MCF 10A (cell line): ENCODE data around the gene NCOR1. TPM values are rescaled to one million over a fixed set of nuclear protein-coding genes. Genes with fewer than 3 reads are reported as not detected.
"Not testable (repeated sequence)": the region's sequence is repeated elsewhere in the genome, so short reads cannot be mapped to it uniquely, and the experiment has no call there.

Experiments
- BruUV-seq: library from RNA; stranded (reverse); fragments of 400-500 nt; replicated peaks from 2 replicates; lab custom pipeline; 2021; lab: Mats Ljungman, UMichigan
- CTCF ChIA-PET: fragments of 300-600 bp; sonication (Branson Sonifier 250); formaldehyde crosslinking; extraction: SDS; loops from one replicate; lab custom pipeline; 2021; ENCODE audit warnings: antibody characterized with exemption, inconsistent platforms; lab: Yijun Ruan, JAX
- POLR2A ChIA-PET: fragments of 300-600, 350-650 bp; sonication (Branson Sonifier 250); formaldehyde crosslinking; extraction: SDS; loops from one replicate; lab custom pipeline; 2020; ENCODE audit warnings: antibody characterized with exemption, inconsistent platforms; lab: Yijun Ruan, JAX
- DNase-seq: peaks from one replicate; pipeline ENCODE4 v3.0.0-alpha.2; 2018; ENCODE audit not compliant: unreplicated experiment
- H3K27ac Mint-ChIP-seq: one replicate; pipeline ENCODE4 v1.8.0; 2022; ENCODE audit warnings: mild to moderate bottlenecking, low read depth, mixed read lengths; ENCODE audit not compliant: unreplicated experiment
- H3K27me3 Mint-ChIP-seq: one replicate; pipeline ENCODE4 v1.8.0; 2022; ENCODE audit warnings: mixed read lengths; ENCODE audit not compliant: insufficient read depth, unreplicated experiment
- H3K36me3 Mint-ChIP-seq: one replicate; pipeline ENCODE4 v1.8.0; 2022; ENCODE audit warnings: mild to moderate bottlenecking, moderate library complexity, mixed read lengths; ENCODE audit not compliant: insufficient read depth, unreplicated experiment
- H3K4me1 Mint-ChIP-seq: one replicate; pipeline ENCODE4 v1.8.0; 2022; ENCODE audit warnings: mixed read lengths; ENCODE audit not compliant: insufficient read depth, unreplicated experiment
- H3K4me3 Mint-ChIP-seq: one replicate; pipeline ENCODE4 v1.8.0; 2022; ENCODE audit warnings: mild to moderate bottlenecking, moderate library complexity, mixed read lengths; ENCODE audit not compliant: unreplicated experiment
- H3K9me3 Mint-ChIP-seq: one replicate; pipeline ENCODE4 v1.8.0; 2022; ENCODE audit warnings: mixed read lengths; ENCODE audit not compliant: unreplicated experiment
- intact Hi-C: fragments of 100-400 bp; cut with micrococcal nuclease; formaldehyde crosslinking; loops from 2 replicates; pipeline ENCODE4 v1.14.1; 2022
- total RNA-seq: library from RNA; stranded (reverse); gene quantifications from 2 replicates; pipeline ENCODE4 v1.2.3, GENCODE V29; 2022
- TF ChIP-seq, protein P1 (sequence below): fragments of 200-600 bp; IDR thresholded peaks from one replicate; pipeline ENCODE4 v1.8.0; 2022; ENCODE audit warnings: antibody characterized with exemption, mild to moderate bottlenecking; ENCODE audit not compliant: unreplicated experiment

NCOR1 gene
- total RNA-seq, 1 experiment from 2014 or later, result 138 TPM

DNA sequence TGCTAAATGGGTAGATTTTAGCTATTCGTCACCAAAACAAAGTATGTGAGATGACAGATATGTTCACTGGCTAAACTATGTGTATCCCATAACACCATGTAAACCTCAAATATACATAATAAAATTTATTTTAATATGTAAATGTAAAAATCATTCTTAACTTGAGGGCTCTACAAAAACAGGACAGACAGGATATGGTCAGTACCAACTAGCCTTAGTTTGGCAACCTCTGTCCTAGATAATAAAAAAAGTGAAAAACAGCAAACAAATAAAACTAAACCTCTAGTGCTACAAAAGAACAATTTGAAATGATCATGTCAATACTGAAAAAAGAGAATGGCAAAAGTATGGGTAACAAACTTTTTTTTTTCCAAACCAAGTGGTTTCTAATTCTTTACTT, 33.8 kb downstream of the NCOR1 start:
- Mint-ChIP-seq H3K27ac (no peak overlapping the region), H3K4me3 (no peak overlapping the region), H3K9me3 (no peaks in the 10 kb centered on the region), H3K27me3 (no peaks in the 10 kb centered on the region), H3K36me3 (peaks cover 43% of the 10 kb centered on the region), H3K4me1 (no peaks in the 10 kb centered on the region)
- intact Hi-C loops, result no loop called here
- TF ChIP-seq, protein P1, sequence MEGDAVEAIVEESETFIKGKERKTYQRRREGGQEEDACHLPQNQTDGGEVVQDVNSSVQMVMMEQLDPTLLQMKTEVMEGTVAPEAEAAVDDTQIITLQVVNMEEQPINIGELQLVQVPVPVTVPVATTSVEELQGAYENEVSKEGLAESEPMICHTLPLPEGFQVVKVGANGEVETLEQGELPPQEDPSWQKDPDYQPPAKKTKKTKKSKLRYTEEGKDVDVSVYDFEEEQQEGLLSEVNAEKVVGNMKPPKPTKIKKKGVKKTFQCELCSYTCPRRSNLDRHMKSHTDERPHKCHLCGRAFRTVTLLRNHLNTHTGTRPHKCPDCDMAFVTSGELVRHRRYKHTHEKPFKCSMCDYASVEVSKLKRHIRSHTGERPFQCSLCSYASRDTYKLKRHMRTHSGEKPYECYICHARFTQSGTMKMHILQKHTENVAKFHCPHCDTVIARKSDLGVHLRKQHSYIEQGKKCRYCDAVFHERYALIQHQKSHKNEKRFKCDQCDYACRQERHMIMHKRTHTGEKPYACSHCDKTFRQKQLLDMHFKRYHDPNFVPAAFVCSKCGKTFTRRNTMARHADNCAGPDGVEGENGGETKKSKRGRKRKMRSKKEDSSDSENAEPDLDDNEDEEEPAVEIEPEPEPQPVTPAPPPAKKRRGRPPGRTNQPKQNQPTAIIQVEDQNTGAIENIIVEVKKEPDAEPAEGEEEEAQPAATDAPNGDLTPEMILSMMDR, result no peak
- no TSS peak for BruUV-seq
- DNase-seq, result no peak
- ChIA-PET CTCF (no interaction called here), POLR2A (interaction anchor here (0.8 kb wide), 1 partner anchor 171 kb away, joined by 3 read pairs; no protein-coding TSS in a partner anchor)

DNA sequence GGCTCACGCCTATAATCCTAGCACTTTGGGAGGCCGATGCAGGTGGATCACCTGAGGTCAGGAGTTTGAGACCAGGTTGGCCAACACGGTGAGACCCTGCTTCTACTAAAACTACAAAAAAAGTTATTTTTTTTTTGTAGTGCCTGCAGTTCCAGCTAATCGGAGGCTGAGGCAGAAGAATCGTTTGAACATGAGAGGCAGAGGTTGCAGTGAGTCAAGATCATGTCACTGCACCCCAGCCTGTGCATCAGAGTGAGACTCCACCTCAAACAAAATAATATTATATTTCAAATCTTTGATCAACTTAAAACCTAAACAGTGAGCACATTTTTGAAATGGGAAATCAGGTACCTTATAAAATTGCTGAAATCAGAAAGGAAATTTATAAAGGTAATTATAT, 36.5 kb downstream of the NCOR1 start:
- no peaks in the 10 kb centered on the region for H3K4me1 Mint-ChIP-seq
- H3K27ac Mint-ChIP-seq, result no peak overlapping the region
- no peak overlapping the region for H3K4me3 Mint-ChIP-seq
- DNase-seq, result no peak
- ChIA-PET POLR2A (no interaction called here), CTCF (no interaction called here)
- intact Hi-C loops, result no loop called here
- no peaks in the 10 kb centered on the region for H3K27me3 Mint-ChIP-seq
- H3K9me3 Mint-ChIP-seq, result no peaks in the 10 kb centered on the region
- TF ChIP-seq, protein P1, result no peak
- peaks cover 31% of the 10 kb centered on the region for H3K36me3 Mint-ChIP-seq
- no TSS peak for BruUV-seq

DNA sequence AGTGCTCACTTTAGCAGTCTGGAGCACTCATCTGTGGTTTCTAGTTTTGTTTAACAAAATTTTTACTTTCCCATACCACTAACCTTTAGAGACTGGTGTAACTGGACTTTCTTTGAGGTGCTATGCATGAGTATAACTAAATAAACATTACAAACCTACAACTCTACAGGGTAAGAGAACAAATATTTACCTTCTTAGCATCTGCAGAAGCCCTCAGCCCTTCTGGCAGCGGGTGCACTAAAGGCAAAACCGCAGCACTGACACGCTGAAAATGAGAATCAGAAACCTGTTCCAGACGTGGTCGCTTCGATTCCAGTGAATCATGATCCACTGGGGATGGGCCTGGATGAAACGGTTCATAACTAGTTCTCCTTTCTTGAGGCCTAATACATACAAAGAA, 43.7 kb downstream of the NCOR1 start:
- no peak for DNase-seq
- Mint-ChIP-seq H3K9me3 (no peaks in the 10 kb centered on the region), H3K27me3 (no peaks in the 10 kb centered on the region), H3K27ac (no peak overlapping the region), H3K4me3 (no peak overlapping the region), H3K4me1 (no peaks in the 10 kb centered on the region), H3K36me3 (peaks cover 29% of the 10 kb centered on the region)
- TF ChIP-seq, protein P1, result no peak
- ChIA-PET CTCF (no interaction called here), POLR2A (no interaction called here)
- BruUV-seq, result no TSS peak
- intact Hi-C loops, result no loop called here

DNA sequence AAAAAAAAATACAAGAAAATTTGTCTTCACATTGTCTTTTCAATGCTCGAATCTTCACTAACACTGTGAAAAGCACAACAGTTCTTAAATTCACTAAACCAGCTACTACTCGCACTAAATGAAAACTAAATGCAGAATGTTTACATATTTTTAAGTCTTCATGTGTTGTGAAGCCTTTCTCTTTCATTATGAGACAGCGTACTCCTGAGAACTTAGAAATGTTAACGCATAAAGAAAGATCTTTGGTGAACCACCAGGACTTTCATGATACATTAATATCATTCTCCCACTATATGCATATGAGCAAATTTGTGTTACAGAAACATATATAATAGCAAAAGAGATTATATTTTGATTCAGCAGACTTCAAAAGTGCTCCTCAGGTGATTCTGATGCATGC, 48.6 kb downstream of the NCOR1 start:
- DNase-seq, POLR2A ChIA-PET, H3K4me3 Mint-ChIP-seq, intact Hi-C loops, H3K27ac Mint-ChIP-seq, H3K9me3 Mint-ChIP-seq, CTCF ChIA-PET, H3K27me3 Mint-ChIP-seq, BruUV-seq, H3K4me1 Mint-ChIP-seq: not testable (repeated sequence)
- H3K36me3 Mint-ChIP-seq, result peaks cover 33% of the 10 kb centered on the region

DNA sequence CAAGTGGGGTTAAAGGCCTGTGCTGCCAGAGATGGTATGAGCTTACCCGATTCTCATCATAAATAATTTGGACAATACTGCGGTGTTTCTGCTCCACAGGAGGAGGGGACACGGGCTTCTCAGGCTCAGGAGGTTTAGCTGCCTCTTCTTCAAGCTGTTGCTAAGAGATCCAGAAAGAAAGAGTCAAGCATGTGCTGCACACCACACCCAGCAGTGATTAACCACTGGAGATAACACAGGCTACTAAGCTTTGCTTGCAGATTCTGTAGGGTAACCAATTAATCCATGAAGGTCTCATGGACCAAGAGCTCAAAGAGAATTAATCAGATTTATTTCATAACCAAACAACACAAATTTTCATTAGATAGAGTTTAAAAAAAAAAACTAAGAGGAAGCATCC, 56.6 kb downstream of the NCOR1 start:
- Mint-ChIP-seq H3K4me1 (peaks cover 9% of the 10 kb centered on the region), H3K27ac (no peak overlapping the region), H3K9me3 (no peaks in the 10 kb centered on the region), H3K36me3 (peaks cover 55% of the 10 kb centered on the region), H3K27me3 (no peaks in the 10 kb centered on the region), H3K4me3 (no peak overlapping the region)
- intact Hi-C loops, result no loop called here
- no TSS peak for BruUV-seq
- CTCF ChIA-PET, result interaction anchor here (1.3 kb wide), 1 partner anchor 9 kb away, joined by 4 read pairs; no protein-coding TSS in a partner anchor
- DNase-seq, result no peak
- TF ChIP-seq, protein P1, result no peak
- POLR2A ChIA-PET, result interaction anchor here (1.0 kb wide), 1 partner anchor 9 kb away, joined by 4 read pairs; no protein-coding TSS in a partner anchor
